ENCODE results near the gene ATAD3C. TPM values are rescaled to one million over a fixed set of nuclear protein-coding genes. Genes with fewer than 3 reads are reported as not detected.
A peak's percentile ranks its signal among the peaks of the same experiment; 100 is the strongest.

Gene ATAD3C
- total and polyA plus RNA-seq, 10 of the 15 experiments (the other 5 are each of a cell fraction or from before 2014, with no cell fraction given) = 0.03 to 3.1 (median 0.86) TPM

GRCh38 chr1:1403653-1404052 lies 45.8 kb upstream of the ATAD3C start (continued):
- TF ChIP-seq POU2F2 (IDR thresholded peaks at IDR 0.05; ENCODE audit: borderline replicate concordance, low read depth, low read length) = no peak
- no peak for TF ChIP-seq CEBPZ (IDR thresholded peaks at IDR 0.05; ENCODE audit: low read depth, low read length)
- TF ChIP-seq USF1 (IDR thresholded peaks at IDR 0.05; ENCODE audit: borderline replicate concordance, extremely low read length, insufficient read depth, low read depth, low read length) = no peak
- TF ChIP-seq GATAD2B (conservative IDR thresholded peaks at IDR 0.05; ENCODE audit: low read depth) = no peak

- in situ Hi-C loops (cut with MboI) (no loop called here), intact Hi-C loops (cut with micrococcal nuclease; ENCODE audit: unreplicated experiment) (loop anchor here (2.0 kb wide), 1 partner anchor 35 kb away; no protein-coding TSS in a partner anchor)
- Histone ChIP-seq H3K4me2 (ENCODE audit: control insufficient read depth, insufficient read depth) (peak overlapping the region; percentile 79), H3K79me2 (ENCODE audit: control insufficient read depth, insufficient read depth, low read length) (peaks cover 58% of the 10 kb centered on the region), H3K36me3 (ENCODE audit: control insufficient read depth in 2 of 2, insufficient read depth in 2 of 2, low read length in 1 of 2) (peaks cover 9 to 16% of the 10 kb centered on the region in 2 experiments), H3K9ac (ENCODE audit: control insufficient read depth, insufficient read depth, low read length) (peak overlapping the region; percentile 97), H4K20me1 (ENCODE audit: control insufficient read depth, insufficient read depth) (no peaks in the 10 kb centered on the region), H3K4me3 (peak overlapping the region; percentile 98), H3K27ac (ENCODE audit: control insufficient read depth, insufficient read depth) (peak overlapping the region; percentile 93), H3K9me3 (replicated peaks; ENCODE audit: control insufficient read depth, insufficient read depth, low read length) (peaks cover 2% of the 10 kb centered on the region; the same call in 2 of the 3 replicates), H2AFZ (ENCODE audit: control insufficient read depth, low read depth, low read length) (no peak overlapping the region; the same call in 1 of the 2 replicates), H3K27me3 (replicated peaks in 1 of 2; ENCODE audit: control insufficient read depth in 2 of 2, insufficient read depth in 2 of 2, low read length in 1 of 2) (no peaks in the 10 kb centered on the region), H3K4me1 (ENCODE audit: control insufficient read depth, insufficient read depth, low read length) (peaks cover 14% of the 10 kb centered on the region)
- POLR2A ChIA-PET = interaction anchor here (0.6 to 2.6 kb wide), 2 partner anchors 8 to 20 kb away, joined by 3 to 15 read pairs; partner anchors contain the start of gene CCNL2
- no peak for FAIRE-seq
- SMC1A ChIA-PET (ENCODE audit: uncharacterized antibody, unreplicated experiment) = interaction anchor here (0.9 to 1.3 kb wide), 4 partner anchors 31 to 98 kb away, joined by 3 to 5 read pairs (median 3); partner anchors contain the start of gene AURKAIP1
- 40% methylated on average over 34 of the region's 43 CpGs for WGBS (ENCODE audit: insufficient coverage, insufficient replicate concordance, low lambda C conversion rate, missing lambda C conversion rate)
- BruUV-seq (replicated peaks) = no TSS peak
- peak; percentile 43 for ATAC-seq
- RAD21 ChIA-PET (ENCODE audit: unreplicated experiment) = interaction anchor here (0.8 to 1.6 kb wide), 3 partner anchors 32 to 36 kb away, joined by 3 to 8 read pairs (median 4); no protein-coding TSS in a partner anchor
- no peak for DNase-seq (ENCODE audit: low read depth, low spot score)
- CTCF ChIA-PET = interaction anchor here (0.6 to 2.3 kb wide), 4 partner anchors 34 to 56 kb away, joined by 3 to 7 read pairs (median 4); no protein-coding TSS in a partner anchor
- TF ChIP-seq TARDBP (IDR thresholded peaks at IDR 0.05; ENCODE audit: borderline replicate concordance) = no peak
- TF ChIP-seq USF1 (IDR thresholded peaks at IDR 0.05; ENCODE audit: borderline replicate concordance, extremely low read length, insufficient read depth, low read depth, low read length) = no peak
- no peak for TF ChIP-seq ZZZ3 (IDR thresholded peaks at IDR 0.05; ENCODE audit: control insufficient read depth, insufficient read length, low read depth)
- no peak for TF ChIP-seq BACH1 (IDR thresholded peaks at IDR 0.05; ENCODE audit: borderline replicate concordance)
- TF ChIP-seq RB1 (IDR thresholded peaks at IDR 0.05; ENCODE audit: borderline replicate concordance) = no peak
- TF ChIP-seq ZNF592 (IDR thresholded peaks at IDR 0.05) = no peak
- TF ChIP-seq SMAD5 (IDR thresholded peaks at IDR 0.05; ENCODE audit: low read depth) = 0 out of 2 replicates have a peak, but pooled peaks have one; percentile 32
- no peak for TF ChIP-seq RAD51 (IDR thresholded peaks at IDR 0.05)
Observed at GRCh38 chr1:1406101-1406820, 43.2 kb upstream of the ATAD3C start.

Measured in GM12878 (cell line).